DND-41 (cell line): ENCODE data around the gene DNAH1.

Experiments used
- ATAC-seq: fragments of 200-7000 bp; cut with Tn5 transposase; 3 replicates; pipeline ENCODE4 v1.9.1; 2021; ENCODE audit warnings: low read depth; ENCODE audit not compliant: insufficient read depth
- DNase-seq: peaks from one replicate; pipeline ENCODE4 v3.0.0-alpha.2; 2020
- H2AFZ ChIP-seq: 2 replicates; pipeline ENCODE4 v1.6.0; 2012; ENCODE audit warnings: low read depth, low read length
- H3K27ac ChIP-seq: 2 replicates; pipeline ENCODE4 v1.5.1; 2012; ENCODE audit warnings: low read length, inconsistent platforms
- H3K27me3 ChIP-seq: fragments of 200-600 bp; sonication (generic); 2 replicates; pipeline ENCODE4 v1.6.0; 2012; ENCODE audit warnings: low read length, mild to moderate bottlenecking, inconsistent platforms; ENCODE audit not compliant: insufficient read depth, poor library complexity
- H3K36me3 ChIP-seq: 2 replicates; pipeline ENCODE4 v1.5.1; 2012; ENCODE audit warnings: low read length, inconsistent platforms; ENCODE audit not compliant: insufficient read depth
- H3K4me1 ChIP-seq: 2 replicates; pipeline ENCODE4 v1.5.1; 2012; ENCODE audit warnings: mild to moderate bottlenecking, low read length; ENCODE audit not compliant: insufficient read depth
- H3K4me2 ChIP-seq: 2 replicates; pipeline ENCODE4 v1.6.0; 2012; ENCODE audit warnings: mild to moderate bottlenecking, moderate library complexity, low read length, inconsistent platforms; ENCODE audit not compliant: insufficient read depth
- H3K4me3 ChIP-seq, 2 experiments: fragments of 200-600 bp in 1 of 2; shearing (Covaris generic) in 1 of 2; 2 replicates each; pipeline ENCODE4 v1.5.1; 2012 to 2016; ENCODE audit warnings: inconsistent platforms in 2 of 2, low read length in 2 of 2, mild to moderate bottlenecking in 2 of 2, low read depth in 1 of 2, moderate library complexity in 1 of 2
- H3K79me2 ChIP-seq: 2 replicates; pipeline ENCODE4 v1.6.0; 2012; ENCODE audit warnings: low read length, inconsistent platforms; ENCODE audit not compliant: insufficient read depth
- H3K9ac ChIP-seq: 2 replicates; pipeline ENCODE4 v1.6.0; 2012; ENCODE audit warnings: low read depth, mild to moderate bottlenecking, inconsistent platforms, low read length, moderate library complexity
- H3K9me3 ChIP-seq: 2 replicates; pipeline ENCODE4 v1.5.1; 2012; ENCODE audit warnings: low read length, moderate library complexity, mild to moderate bottlenecking, inconsistent platforms; ENCODE audit not compliant: insufficient read depth, severe bottlenecking
- H4K20me1 ChIP-seq: 2 replicates; pipeline ENCODE4 v1.6.0; 2012; ENCODE audit warnings: low read length; ENCODE audit not compliant: insufficient read depth
- CTCF ChIP-seq: IDR thresholded peaks from 2 replicates; pipeline ENCODE4 v1.5.1; 2012; ENCODE audit warnings: borderline replicate concordance, low read length, moderate library complexity, mild to moderate bottlenecking; ENCODE audit not compliant: poor library complexity, severe bottlenecking; ENCODE audit errors: extremely low read depth
- EZH2 ChIP-seq: IDR thresholded peaks from 3 replicates; pipeline ENCODE4 v1.6.1; 2012; ENCODE audit warnings: borderline replicate concordance, low read depth, mild to moderate bottlenecking, moderate library complexity, low read length, inconsistent platforms; ENCODE audit not compliant: severe bottlenecking

The DNAH1 gene

GRCh38 chr3:52435246-52436101 is 119.4 kb downstream of the DNAH1 start:
- Histone ChIP-seq H3K9me3 (no peaks in the 10 kb centered on the region), H2AFZ (no peak overlapping the region), H3K27me3 (peaks cover 3% of the 10 kb centered on the region), H3K79me2 (no peaks in the 10 kb centered on the region), H3K9ac (no peak overlapping the region), H3K4me1 (no peaks in the 10 kb centered on the region), H3K4me3 (no peak overlapping the region), H4K20me1 (no peaks in the 10 kb centered on the region), H3K36me3 (no peaks in the 10 kb centered on the region), H3K27ac (no peak overlapping the region), H3K4me2 (no peak overlapping the region)
- DNase-seq, result no peak
- ATAC-seq, result no peak
- TF ChIP-seq EZH2 (no peak), CTCF (no peak)

GRCh38 chr3:52436500-52437149 is 120.5 kb downstream of the DNAH1 start:
- Histone ChIP-seq H3K4me2 (no peak overlapping the region), H3K27ac (no peak overlapping the region), H3K79me2 (no peaks in the 10 kb centered on the region), H2AFZ (no peak overlapping the region), H3K36me3 (no peaks in the 10 kb centered on the region), H4K20me1 (no peaks in the 10 kb centered on the region), H3K4me1 (no peaks in the 10 kb centered on the region), H3K4me3 (no peak overlapping the region), H3K9me3 (no peaks in the 10 kb centered on the region), H3K27me3 (peaks cover 3% of the 10 kb centered on the region), H3K9ac (no peak overlapping the region)
- TF ChIP-seq EZH2 (no peak), CTCF (no peak)
- DNase-seq (no peak), ATAC-seq (no peak)

- no peak overlapping the region for H3K4me2 ChIP-seq
- no peak for DNase-seq
- ATAC-seq, result no peak
Observed at GRCh38 chr3:52437326-52438103, 121.4 kb downstream of the DNAH1 start.

More at GRCh38 chr3:52437326-52438103, 121.4 kb downstream of the DNAH1 start:
- no peaks in the 10 kb centered on the region for H3K36me3 ChIP-seq
- no peak overlapping the region for H3K4me3 ChIP-seq
- H3K9ac ChIP-seq, result no peak overlapping the region
- H3K4me1 ChIP-seq, result no peaks in the 10 kb centered on the region
- no peak overlapping the region for H2AFZ ChIP-seq
- H3K79me2 ChIP-seq, result no peaks in the 10 kb centered on the region
- no peak overlapping the region for H3K27ac ChIP-seq
- H4K20me1 ChIP-seq, result no peaks in the 10 kb centered on the region
- H3K27me3 ChIP-seq, result peaks cover 3% of the 10 kb centered on the region
- TF ChIP-seq CTCF, result no peak
- no peak for TF ChIP-seq EZH2
- no peaks in the 10 kb centered on the region for H3K9me3 ChIP-seq
